ENCODE data around the gene RALGAPA2. TPM values are rescaled to one million over a fixed set of nuclear protein-coding genes. Genes with fewer than 3 reads are reported as not detected.

Gene RALGAPA2
- total RNA-seq, 2 experiments from 2014 or later, result 21.2 to 21.9 TPM

DNA sequence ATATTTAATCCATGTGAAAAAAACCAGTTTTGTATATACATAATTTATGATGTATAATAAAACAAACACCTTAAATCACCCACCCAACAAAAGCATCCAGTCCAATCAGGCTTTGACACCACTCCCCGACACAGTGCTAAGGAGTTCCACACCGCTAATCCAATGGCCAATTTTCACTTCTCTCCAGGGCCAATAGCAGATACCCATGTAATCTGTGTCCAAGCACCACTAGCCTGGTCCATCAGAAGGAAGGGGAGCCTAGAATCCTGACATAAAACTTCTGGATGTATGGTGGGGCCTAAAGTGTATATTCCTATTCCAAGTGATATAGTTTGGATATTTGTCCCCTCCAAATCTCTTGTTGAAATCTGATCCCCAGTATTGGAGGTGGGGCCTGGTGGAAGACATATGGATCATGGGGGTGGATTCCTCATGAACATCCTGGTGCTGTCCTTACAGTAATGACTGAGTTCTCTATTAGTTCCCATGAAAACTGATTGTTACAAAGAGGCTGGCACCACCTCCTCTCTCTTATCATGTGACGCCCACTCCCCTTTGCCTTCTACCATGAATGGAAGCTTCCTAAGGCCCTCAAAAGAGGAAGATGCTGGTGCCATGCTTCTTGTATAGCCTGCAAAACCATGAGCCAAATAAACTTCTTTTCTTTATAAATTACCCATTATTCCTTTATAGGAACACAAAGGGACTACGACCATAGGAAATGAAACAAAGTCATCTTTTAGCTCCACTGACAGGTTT is 20.8 kb downstream of the RALGAPA2 start:
- H3K36me3 Mint-ChIP-seq (ENCODE audit: low read depth), result no peaks in the 10 kb centered on the region
- intact Hi-C loops (cut with DNase I, micrococcal nuclease), result no loop called here
- Histone ChIP-seq H3K4me3 (ENCODE audit: low read length) (no peak overlapping the region), H3K27ac (ENCODE audit: low read depth in 1 of 2, low read length in 2 of 2) (no peak overlapping the region), H3K27me3 (ENCODE audit: control insufficient read depth in 1 of 2, insufficient read depth in 2 of 2, low read length in 2 of 2) (no peaks in the 10 kb centered on the region), H3K36me3 (ENCODE audit: insufficient read depth, low read length) (no peaks in the 10 kb centered on the region), H3K9me3 (ENCODE audit: control insufficient read depth in 1 of 2, insufficient read depth in 1 of 2, low read length in 2 of 2) (no peaks in the 10 kb centered on the region), H3K4me1 (ENCODE audit: insufficient read depth, low read length) (peaks cover 13% of the 10 kb centered on the region)
- H3K9me3 Mint-ChIP-seq, result no peaks in the 10 kb centered on the region
- peaks cover 48% of the 10 kb centered on the region for H3K4me1 Mint-ChIP-seq (ENCODE audit: low read depth)
- H3K27me3 Mint-ChIP-seq, result no peaks in the 10 kb centered on the region
- no peak for TF ChIP-seq CTCF (IDR thresholded peaks at IDR 0.05)
- DNase-seq (no peak), ATAC-seq (ENCODE audit: poor library complexity) (no peak)
- H3K4me3 Mint-ChIP-seq, result no peak overlapping the region
- H3K27ac Mint-ChIP-seq, result no peak overlapping the region
- CTCF ChIA-PET, result no interaction called here
- POLR2A ChIA-PET, result no interaction called here

- ATAC-seq (ENCODE audit: poor library complexity), result no peak
These were observed 21.6 kb downstream of the RALGAPA2 start for GRCh38 chr20:20690676-20691476.

DNA sequence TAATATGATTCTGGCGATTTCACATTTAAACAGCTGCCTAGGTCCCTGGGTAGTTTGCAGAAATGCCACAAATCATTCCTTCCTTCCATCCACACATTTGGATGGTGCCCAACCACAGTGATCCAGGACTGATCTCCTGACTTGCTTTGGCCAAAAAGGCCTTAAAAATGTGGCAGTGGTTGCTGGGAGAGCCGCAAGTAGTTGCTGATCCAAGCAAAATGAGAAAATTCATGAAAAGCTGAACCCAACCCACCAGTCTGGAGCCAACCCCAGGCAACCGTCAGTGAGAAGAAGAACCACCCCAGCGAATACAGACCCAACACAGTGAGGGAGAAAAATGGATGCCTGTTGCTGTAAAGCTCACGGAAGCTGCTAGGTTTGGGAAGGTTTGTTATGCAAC is 25.1 kb downstream of the RALGAPA2 start:
- Histone ChIP-seq H3K27me3 (ENCODE audit: control insufficient read depth in 1 of 2, insufficient read depth in 2 of 2, low read length in 2 of 2) (no peaks in the 10 kb centered on the region), H3K36me3 (ENCODE audit: insufficient read depth, low read length) (no peaks in the 10 kb centered on the region), H3K4me1 (ENCODE audit: insufficient read depth, low read length) (peaks cover 28% of the 10 kb centered on the region), H3K4me3 (ENCODE audit: low read length) (no peak overlapping the region), H3K9me3 (ENCODE audit: control insufficient read depth in 1 of 2, insufficient read depth in 1 of 2, low read length in 2 of 2) (no peaks in the 10 kb centered on the region), H3K27ac (ENCODE audit: low read depth in 1 of 2, low read length in 2 of 2) (no peak overlapping the region)
- intact Hi-C loops (cut with DNase I, micrococcal nuclease), result no loop called here
- H3K9me3 Mint-ChIP-seq, result no peaks in the 10 kb centered on the region
- no peaks in the 10 kb centered on the region for H3K27me3 Mint-ChIP-seq
- H3K4me1 Mint-ChIP-seq (ENCODE audit: low read depth), result peaks cover 59% of the 10 kb centered on the region
- ATAC-seq (ENCODE audit: poor library complexity) (no peak), DNase-seq (no peak)
- ChIA-PET POLR2A (interaction anchor here (0.6 kb wide), 1 partner anchor 91 kb away, joined by 3 read pairs; no protein-coding TSS in a partner anchor), CTCF (no interaction called here)
- no peaks in the 10 kb centered on the region for H3K36me3 Mint-ChIP-seq (ENCODE audit: low read depth)
- no peak overlapping the region for H3K4me3 Mint-ChIP-seq
- H3K27ac Mint-ChIP-seq, result no peak overlapping the region
- no peak for TF ChIP-seq CTCF (IDR thresholded peaks at IDR 0.05)

More at GRCh38 chr20:20690676-20691476, 21.6 kb downstream of the RALGAPA2 start:
- CTCF ChIA-PET, result no interaction called here
- H3K27me3 ChIP-seq (ENCODE audit: control insufficient read depth in 1 of 2, insufficient read depth in 2 of 2, low read length in 2 of 2), result no peaks in the 10 kb centered on the region
- intact Hi-C loops (cut with DNase I, micrococcal nuclease), result no loop called here
- TF ChIP-seq CTCF (IDR thresholded peaks at IDR 0.05), result no peak
- POLR2A ChIA-PET, result no interaction called here
- H3K4me3 ChIP-seq (ENCODE audit: low read length), result no peak overlapping the region
- no peaks in the 10 kb centered on the region for H3K9me3 Mint-ChIP-seq
- H3K36me3 Mint-ChIP-seq (ENCODE audit: low read depth), result no peaks in the 10 kb centered on the region
- H3K27me3 Mint-ChIP-seq, result no peaks in the 10 kb centered on the region
- no peak overlapping the region for H3K4me3 Mint-ChIP-seq
- peaks cover 13% of the 10 kb centered on the region for H3K4me1 ChIP-seq (ENCODE audit: insufficient read depth, low read length)
- peaks cover 42% of the 10 kb centered on the region for H3K4me1 Mint-ChIP-seq (ENCODE audit: low read depth)
- H3K27ac Mint-ChIP-seq, result no peak overlapping the region
- H3K27ac ChIP-seq (ENCODE audit: low read depth in 1 of 2, low read length in 2 of 2), result no peak overlapping the region
- H3K36me3 ChIP-seq (ENCODE audit: insufficient read depth, low read length), result no peaks in the 10 kb centered on the region
- no peaks in the 10 kb centered on the region for H3K9me3 ChIP-seq (ENCODE audit: control insufficient read depth in 1 of 2, insufficient read depth in 1 of 2, low read length in 2 of 2)
- no peak for DNase-seq

All from CD4-positive, alpha-beta T cell (primary cell).